ENCODE data around the gene GRIN2A.

Gene GRIN2A

DNA sequence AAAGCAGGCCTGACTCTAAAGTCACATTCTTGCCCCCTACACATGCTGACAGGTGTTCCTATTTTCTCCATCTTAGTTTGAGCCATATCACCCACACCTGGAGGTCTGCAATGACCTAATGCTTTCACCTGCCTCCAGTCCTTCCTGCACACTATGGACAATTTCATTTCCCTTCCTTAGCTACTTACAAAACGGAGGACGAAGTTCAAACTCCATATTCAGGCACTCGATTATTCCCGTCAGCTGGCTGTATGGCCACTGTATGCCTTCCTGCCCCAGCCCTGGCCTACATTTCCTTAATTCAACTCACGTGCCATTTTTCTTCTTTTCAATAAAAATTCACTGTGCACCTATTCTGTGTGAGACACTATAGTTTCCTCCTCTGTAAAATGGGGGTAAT lies 44.9 kb downstream of the GRIN2A start:
- H3K4me1 ChIP-seq, result no peaks in the 10 kb centered on the region
- H3K36me3 ChIP-seq (replicated peaks), result no peaks in the 10 kb centered on the region
- in situ Hi-C loops (cut with MboI; ENCODE audit: low sequenced_read_pairs), result no loop called here
- H3K4me3 ChIP-seq, result no peak overlapping the region
- no peaks in the 10 kb centered on the region for H3K9me3 ChIP-seq
- no peak for DNase-seq (ENCODE audit: low spot score in 2 of 2)
- H3K27me3 ChIP-seq (ENCODE audit: low read depth), result no peaks in the 10 kb centered on the region

DNA sequence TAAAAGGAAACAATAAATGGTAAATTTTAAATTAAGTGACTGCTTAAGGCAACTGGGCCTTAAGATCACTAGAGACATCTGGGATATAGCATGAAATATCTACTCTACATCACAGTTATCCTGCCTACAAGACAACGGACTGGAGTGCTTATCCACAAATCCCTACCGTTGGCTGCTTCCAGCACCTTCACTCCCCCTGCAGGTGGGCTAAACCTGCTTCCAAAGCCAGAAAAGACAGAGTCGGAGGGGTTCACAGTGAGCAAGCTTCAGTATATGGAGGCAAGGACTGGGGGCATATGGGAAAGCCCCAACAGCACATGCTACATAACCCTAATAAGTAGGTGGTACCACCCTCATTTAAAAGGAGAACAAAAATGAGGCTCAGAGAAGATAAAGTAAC lies 45.3 kb downstream of the GRIN2A start:
- Histone ChIP-seq H3K27me3 (ENCODE audit: low read depth) (no peaks in the 10 kb centered on the region), H3K9me3 (no peaks in the 10 kb centered on the region), H3K36me3 (replicated peaks) (no peaks in the 10 kb centered on the region), H3K4me3 (no peak overlapping the region), H3K4me1 (no peaks in the 10 kb centered on the region)
- in situ Hi-C loops (cut with MboI; ENCODE audit: low sequenced_read_pairs), result no loop called here
- no peak for DNase-seq (ENCODE audit: low spot score in 2 of 2)

DNA sequence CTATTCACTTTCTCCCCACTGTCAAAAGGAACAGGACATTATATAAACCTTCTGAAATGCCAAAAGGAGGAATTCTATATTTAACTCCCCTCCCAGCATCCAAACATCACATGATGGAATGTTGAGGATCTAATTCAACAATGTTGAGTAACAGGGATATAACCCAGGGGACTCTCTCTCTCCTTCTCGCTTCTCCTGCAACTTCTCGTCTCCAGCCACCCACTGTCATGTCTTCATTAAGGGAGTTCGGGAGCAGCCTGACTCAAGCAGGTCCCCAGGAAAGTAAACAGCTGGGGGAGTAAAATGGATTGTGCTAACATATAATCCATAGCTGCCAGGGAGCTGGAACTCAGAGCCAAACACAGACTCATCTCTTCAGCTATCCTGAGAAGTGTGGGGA lies 51.7 kb downstream of the GRIN2A start:
- DNase-seq (ENCODE audit: low spot score in 2 of 2), result no peak
- H3K4me3 ChIP-seq, result no peak overlapping the region
- H3K9me3 ChIP-seq, result no peaks in the 10 kb centered on the region
- in situ Hi-C loops (cut with MboI; ENCODE audit: low sequenced_read_pairs), result no loop called here
- no peaks in the 10 kb centered on the region for H3K4me1 ChIP-seq
- no peaks in the 10 kb centered on the region for H3K36me3 ChIP-seq (replicated peaks)
- no peaks in the 10 kb centered on the region for H3K27me3 ChIP-seq (ENCODE audit: low read depth)

DNA sequence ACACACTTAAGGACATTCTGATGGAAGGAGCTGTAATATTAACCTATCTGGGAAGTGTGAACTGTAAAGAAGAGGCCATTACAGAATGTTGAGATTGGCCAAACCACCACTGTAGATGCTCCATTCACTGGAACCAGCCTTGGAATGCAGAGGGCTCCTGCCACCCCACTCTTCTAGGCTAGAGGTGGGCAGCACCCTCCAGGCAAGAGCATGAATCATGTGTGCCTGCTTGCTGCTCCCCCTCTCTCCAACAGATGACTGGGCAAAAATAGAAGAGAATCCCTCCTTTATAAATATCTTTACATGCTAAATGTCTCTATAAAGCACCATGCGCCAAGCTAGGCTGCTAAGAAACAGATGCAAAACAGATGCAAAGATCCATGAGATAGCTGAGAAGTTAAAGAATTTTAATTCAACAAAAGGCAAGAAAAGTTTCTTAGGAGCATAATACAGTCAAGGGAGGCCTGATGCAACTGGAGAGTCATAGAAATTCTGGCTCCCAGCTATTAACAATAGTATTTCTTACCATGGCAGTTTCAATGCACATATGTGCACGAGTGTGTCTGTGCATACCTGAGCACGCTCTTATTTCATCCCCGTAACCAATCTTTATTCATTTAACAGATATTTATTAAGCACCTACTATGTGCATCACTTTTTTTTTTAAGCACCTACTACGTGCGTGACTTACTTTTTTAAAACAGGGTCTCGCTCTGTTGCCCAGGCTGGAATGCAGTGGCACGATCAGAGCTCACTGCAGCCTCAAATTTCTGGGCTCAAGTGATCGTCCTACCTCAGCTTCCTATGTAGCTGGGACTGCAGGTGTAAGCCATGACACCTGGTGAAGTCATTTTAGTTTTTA lies 53.6 kb downstream of the GRIN2A start:
- H3K4me3 ChIP-seq, result no peak overlapping the region
- in situ Hi-C loops (cut with MboI; ENCODE audit: low sequenced_read_pairs), result no loop called here
- H3K4me1 ChIP-seq, result no peaks in the 10 kb centered on the region
- no peaks in the 10 kb centered on the region for H3K9me3 ChIP-seq
- H3K36me3 ChIP-seq (replicated peaks), result no peaks in the 10 kb centered on the region
- no peaks in the 10 kb centered on the region for H3K27me3 ChIP-seq (ENCODE audit: low read depth)
- no peak for DNase-seq (ENCODE audit: low spot score in 2 of 2)

DNA sequence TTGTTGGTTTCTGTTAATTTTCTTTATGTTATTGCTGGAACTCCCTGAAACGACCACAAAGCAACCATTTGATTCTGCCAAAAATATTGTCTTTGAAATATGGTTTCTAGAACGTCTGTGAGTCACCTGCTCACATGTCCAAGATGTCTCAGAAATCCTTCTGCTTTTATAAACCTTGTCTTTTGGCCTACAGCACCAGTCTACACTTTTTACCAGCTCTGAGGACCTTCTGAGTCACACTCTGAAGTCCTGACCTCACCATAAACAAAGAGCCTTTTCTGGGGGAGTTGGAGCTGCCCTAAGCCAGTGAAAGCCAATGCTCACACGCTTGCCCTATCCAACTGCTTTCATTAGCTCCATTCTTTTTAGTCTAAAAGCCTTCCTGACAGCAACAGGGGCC lies 55.5 kb downstream of the GRIN2A start:
- in situ Hi-C loops (cut with MboI; ENCODE audit: low sequenced_read_pairs), result no loop called here
- Histone ChIP-seq H3K4me3 (no peak overlapping the region), H3K36me3 (replicated peaks) (no peaks in the 10 kb centered on the region), H3K27me3 (ENCODE audit: low read depth) (no peaks in the 10 kb centered on the region), H3K4me1 (no peaks in the 10 kb centered on the region), H3K9me3 (no peaks in the 10 kb centered on the region)
- no peak for DNase-seq (ENCODE audit: low spot score in 2 of 2)

DNA sequence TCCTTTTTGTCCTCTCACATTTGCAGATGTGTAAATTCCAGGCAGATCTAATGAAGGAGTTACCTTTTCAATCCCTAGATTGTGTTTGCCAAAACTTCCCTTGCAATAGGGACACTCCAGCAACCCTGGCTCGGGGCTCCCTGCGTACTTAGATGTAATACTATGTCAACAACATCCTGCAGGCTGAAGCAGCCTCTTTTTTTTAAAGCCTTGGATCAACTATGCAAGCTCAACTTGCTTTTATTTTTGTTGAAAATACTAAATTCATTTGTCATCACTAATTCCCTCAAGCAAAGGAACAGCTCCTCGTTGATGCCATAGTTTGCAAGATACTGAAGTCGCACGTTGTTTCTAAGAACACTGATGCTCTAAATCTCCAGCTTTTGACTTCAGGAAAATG lies 59.1 kb downstream of the GRIN2A start:
- DNase-seq (ENCODE audit: low spot score in 2 of 2), result no peak
- Histone ChIP-seq H3K4me1 (no peaks in the 10 kb centered on the region), H3K36me3 (replicated peaks) (no peaks in the 10 kb centered on the region), H3K9me3 (no peaks in the 10 kb centered on the region), H3K27me3 (ENCODE audit: low read depth) (no peaks in the 10 kb centered on the region), H3K4me3 (no peak overlapping the region)
- in situ Hi-C loops (cut with MboI; ENCODE audit: low sequenced_read_pairs), result no loop called here

DNA sequence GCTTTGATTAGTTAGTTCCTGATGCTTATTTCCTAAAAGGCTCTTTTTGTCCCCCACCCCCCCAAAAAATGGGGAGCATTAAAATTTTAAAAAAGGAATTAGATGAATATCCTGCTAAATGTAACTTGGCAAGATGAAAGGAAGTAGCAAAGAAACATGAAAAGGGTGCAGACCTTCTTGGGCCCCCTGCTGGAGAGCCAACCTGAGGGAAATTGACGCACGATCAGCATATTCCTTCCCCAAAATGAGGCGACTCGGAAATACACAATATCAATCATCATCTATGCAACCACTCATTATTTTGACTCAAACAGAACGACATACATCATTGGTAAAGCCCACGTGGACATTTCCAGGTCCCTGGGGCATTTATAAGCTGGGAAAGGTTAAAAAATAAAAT lies 59.7 kb downstream of the GRIN2A start:
- H3K27me3 ChIP-seq (ENCODE audit: low read depth), result no peaks in the 10 kb centered on the region
- in situ Hi-C loops (cut with MboI; ENCODE audit: low sequenced_read_pairs), result no loop called here
- no peaks in the 10 kb centered on the region for H3K4me1 ChIP-seq
- peak; percentile 5 to 12 for DNase-seq (ENCODE audit: low spot score in 2 of 2)
- no peaks in the 10 kb centered on the region for H3K36me3 ChIP-seq (replicated peaks)
- H3K4me3 ChIP-seq, result no peak overlapping the region
- H3K9me3 ChIP-seq, result no peaks in the 10 kb centered on the region

DNA sequence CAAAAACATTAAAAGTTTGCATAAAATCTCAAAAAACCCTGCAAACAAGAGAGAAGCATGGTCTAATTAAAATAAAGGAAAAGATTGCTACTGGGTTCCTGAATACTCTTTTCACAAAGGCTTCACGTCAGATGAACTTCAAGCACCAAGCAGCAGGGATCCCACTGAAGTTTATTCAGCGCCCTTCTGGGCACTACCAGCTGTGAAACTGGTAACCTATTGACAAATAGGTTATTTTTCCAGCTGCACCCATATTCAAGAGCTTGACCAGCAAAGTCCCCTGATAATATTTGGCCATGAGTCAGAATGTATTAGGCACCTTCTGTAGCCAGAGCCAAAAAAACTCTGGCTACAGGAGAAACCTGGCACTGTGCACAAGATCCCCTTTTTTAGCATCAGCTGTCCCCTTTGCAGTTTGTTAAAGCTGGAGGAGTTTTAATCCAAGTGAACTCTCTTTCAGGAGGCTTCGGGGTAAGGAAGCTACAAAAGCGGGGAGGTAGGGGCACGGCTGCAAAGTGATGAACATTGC lies 60.3 kb downstream of the GRIN2A start:
- in situ Hi-C loops (cut with MboI; ENCODE audit: low sequenced_read_pairs), result no loop called here
- DNase-seq (ENCODE audit: low spot score in 2 of 2), result no peak
- Histone ChIP-seq H3K9me3 (no peaks in the 10 kb centered on the region), H3K4me1 (no peaks in the 10 kb centered on the region), H3K27me3 (ENCODE audit: low read depth) (no peaks in the 10 kb centered on the region), H3K36me3 (replicated peaks) (no peaks in the 10 kb centered on the region), H3K4me3 (no peak overlapping the region)

DNA sequence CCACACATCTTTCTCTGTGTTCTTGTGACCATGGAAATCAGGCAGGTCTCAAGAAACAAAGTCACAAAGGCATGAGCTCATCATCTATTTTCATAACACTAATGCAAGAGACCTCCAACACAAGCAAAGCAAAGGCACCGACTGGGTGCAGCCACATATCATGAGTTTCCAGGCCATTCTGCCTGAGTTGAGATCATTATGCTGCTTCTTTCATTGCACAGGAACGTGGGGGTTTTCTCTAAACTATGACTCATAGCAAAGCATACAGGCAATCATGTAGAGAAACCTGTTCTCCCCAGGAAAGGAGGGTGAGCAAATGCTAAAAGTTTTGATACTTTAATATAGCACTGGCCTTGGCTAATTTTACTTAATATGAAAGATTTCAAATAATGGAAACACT lies 60.7 kb downstream of the GRIN2A start:
- no peaks in the 10 kb centered on the region for H3K4me1 ChIP-seq
- no peaks in the 10 kb centered on the region for H3K9me3 ChIP-seq
- H3K27me3 ChIP-seq (ENCODE audit: low read depth), result no peaks in the 10 kb centered on the region
- H3K36me3 ChIP-seq (replicated peaks), result no peaks in the 10 kb centered on the region
- no peak overlapping the region for H3K4me3 ChIP-seq
- no peak for DNase-seq (ENCODE audit: low spot score in 2 of 2)
- in situ Hi-C loops (cut with MboI; ENCODE audit: low sequenced_read_pairs), result no loop called here

DNA sequence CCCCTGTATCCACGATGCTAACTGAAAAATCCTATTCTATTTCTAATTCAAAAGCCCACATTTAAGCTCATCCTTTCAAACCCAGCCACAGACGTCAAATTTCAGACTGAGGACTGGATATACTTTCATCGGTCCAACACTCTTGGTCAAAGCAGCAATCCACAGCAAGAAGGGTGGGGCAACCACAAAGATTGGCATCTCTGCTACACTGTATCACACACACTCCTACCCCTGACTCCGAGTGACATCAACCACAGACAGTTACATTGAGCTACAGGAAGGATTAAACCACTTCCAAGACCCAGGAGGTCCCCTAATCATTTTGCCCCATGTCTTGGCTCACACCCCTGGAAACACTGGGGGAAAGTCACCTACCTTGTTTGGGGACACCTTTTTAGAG lies 61.3 kb downstream of the GRIN2A start:
- DNase-seq (ENCODE audit: low spot score in 2 of 2), result no peak
- Histone ChIP-seq H3K36me3 (replicated peaks) (no peaks in the 10 kb centered on the region), H3K4me1 (no peaks in the 10 kb centered on the region), H3K4me3 (no peak overlapping the region), H3K9me3 (no peaks in the 10 kb centered on the region), H3K27me3 (ENCODE audit: low read depth) (no peaks in the 10 kb centered on the region)
- in situ Hi-C loops (cut with MboI; ENCODE audit: low sequenced_read_pairs), result no loop called here

DNA sequence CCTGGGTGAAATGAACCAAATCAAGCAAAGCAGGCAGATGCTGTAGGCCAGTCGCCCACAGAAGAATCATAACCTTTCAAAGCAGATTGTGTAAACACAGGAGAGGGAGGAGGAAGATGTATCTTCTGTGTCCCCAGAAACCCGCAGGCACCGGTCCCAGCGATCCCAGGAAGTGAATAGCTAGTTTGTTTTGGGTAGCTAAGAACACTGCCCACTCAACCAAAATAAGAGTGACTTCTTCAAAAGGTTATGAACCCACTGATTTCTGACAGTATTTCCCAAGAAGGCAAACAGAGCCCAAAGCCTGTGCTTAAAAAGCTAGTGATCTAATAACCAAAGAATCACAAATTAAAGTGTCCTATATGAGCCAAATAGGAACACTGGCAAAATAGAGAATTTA lies 67.8 kb downstream of the GRIN2A start:
- H3K27me3 ChIP-seq (ENCODE audit: low read depth), result no peaks in the 10 kb centered on the region

DNA sequence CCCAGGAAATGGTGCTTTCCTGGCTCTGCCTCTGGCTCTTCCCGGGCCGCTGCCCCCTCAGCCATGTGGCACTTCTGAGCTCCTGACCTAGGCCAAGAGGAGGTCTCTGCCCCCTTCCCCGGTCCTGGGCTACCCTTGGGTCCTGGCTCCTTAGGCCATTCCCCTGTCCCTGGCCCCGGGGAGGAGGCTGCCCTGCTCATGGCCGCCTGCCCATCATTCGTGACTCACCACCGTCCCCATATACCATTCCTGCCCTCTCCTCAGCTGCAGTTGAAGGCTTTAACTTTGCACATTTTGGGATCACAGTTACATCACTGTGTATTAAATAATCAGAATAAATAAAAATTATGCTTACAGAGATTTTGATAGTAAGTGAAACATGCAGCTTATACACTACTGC lies 69.0 kb downstream of the GRIN2A start:
- in situ Hi-C loops (cut with MboI; ENCODE audit: low sequenced_read_pairs), result no loop called here
- Histone ChIP-seq H3K36me3 (replicated peaks) (no peaks in the 10 kb centered on the region), H3K4me1 (no peaks in the 10 kb centered on the region), H3K9me3 (no peaks in the 10 kb centered on the region), H3K27me3 (ENCODE audit: low read depth) (no peaks in the 10 kb centered on the region), H3K4me3 (no peak overlapping the region)
- no peak for DNase-seq (ENCODE audit: low spot score in 2 of 2)

More for the DNA sequence above, 67.8 kb downstream of the GRIN2A start:
- Histone ChIP-seq H3K4me3 (no peak overlapping the region), H3K9me3 (no peaks in the 10 kb centered on the region), H3K36me3 (replicated peaks) (no peaks in the 10 kb centered on the region), H3K4me1 (no peaks in the 10 kb centered on the region)
- no peak for DNase-seq (ENCODE audit: low spot score in 2 of 2)
- in situ Hi-C loops (cut with MboI; ENCODE audit: low sequenced_read_pairs), result no loop called here

DNA sequence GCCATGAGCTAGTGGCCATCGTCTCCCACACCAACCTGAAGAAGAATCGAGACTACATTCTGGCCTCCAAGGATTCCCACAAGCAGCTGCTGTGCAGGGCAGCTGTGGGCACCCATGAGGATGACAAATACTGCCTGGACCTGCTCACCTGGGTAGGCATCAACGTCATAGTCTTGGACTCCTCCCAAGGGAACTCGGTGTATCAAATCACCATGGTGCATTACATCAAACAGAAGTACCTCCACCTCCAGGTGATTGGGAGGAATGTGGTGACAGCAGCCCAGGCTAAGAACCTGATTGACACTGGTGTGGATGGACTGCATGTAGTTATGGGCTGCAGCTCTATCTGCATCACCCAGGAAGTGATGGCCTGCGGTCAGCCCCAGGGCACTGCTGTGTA lies 70.2 kb downstream of the GRIN2A start:
- H3K36me3 ChIP-seq (replicated peaks), result no peaks in the 10 kb centered on the region
- no peak overlapping the region for H3K4me3 ChIP-seq
- in situ Hi-C loops (cut with MboI; ENCODE audit: low sequenced_read_pairs), result no loop called here
- no peak for DNase-seq (ENCODE audit: low spot score in 2 of 2)
- no peaks in the 10 kb centered on the region for H3K27me3 ChIP-seq (ENCODE audit: low read depth)
- H3K9me3 ChIP-seq, result no peaks in the 10 kb centered on the region
- no peaks in the 10 kb centered on the region for H3K4me1 ChIP-seq

DNA sequence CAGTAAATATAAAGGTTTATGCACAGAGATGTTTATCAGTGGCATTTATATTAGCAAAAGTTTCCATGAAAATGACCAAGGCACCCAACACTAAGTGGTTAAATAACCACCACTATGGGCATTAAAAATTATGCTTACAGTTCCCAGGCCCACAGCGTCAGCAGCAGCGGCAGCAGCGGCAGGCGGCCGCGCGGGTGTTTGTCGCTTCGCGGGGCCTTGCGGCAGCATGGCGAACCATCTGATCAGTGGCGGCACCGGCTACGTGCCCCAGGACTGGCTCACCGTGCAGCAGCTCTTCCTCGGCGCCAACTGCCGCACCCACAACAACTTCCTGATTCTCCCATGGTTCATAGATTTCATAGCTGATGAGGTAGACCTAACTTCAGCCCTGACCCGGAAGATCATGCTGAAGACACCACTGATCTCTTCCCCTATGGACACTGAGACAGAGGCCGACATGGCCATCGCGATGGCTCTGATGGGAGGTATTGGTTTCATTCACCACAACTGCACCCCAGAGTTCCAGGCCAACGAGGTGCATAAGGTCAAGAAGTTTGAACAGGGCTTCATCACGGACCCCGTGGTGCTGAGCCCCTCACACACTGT lies 71.0 kb downstream of the GRIN2A start:
- Histone ChIP-seq H3K27me3 (ENCODE audit: low read depth) (no peaks in the 10 kb centered on the region), H3K4me3 (no peak overlapping the region), H3K36me3 (replicated peaks) (no peaks in the 10 kb centered on the region), H3K9me3 (no peaks in the 10 kb centered on the region), H3K4me1 (no peaks in the 10 kb centered on the region)
- in situ Hi-C loops (cut with MboI; ENCODE audit: low sequenced_read_pairs), result no loop called here
- no peak for DNase-seq (ENCODE audit: low spot score in 2 of 2)
